ENCODE measurements around the gene JPH4. TPM values are rescaled to one million over a fixed set of nuclear protein-coding genes. Genes with fewer than 3 reads are reported as not detected.

Gene JPH4
- total RNA-seq, 1 experiment from 2014 or later, result not detected

- no TSS peak for BruUV-seq (replicated peaks)
- H3K4me1 ChIP-seq (ENCODE audit: insufficient read depth, low read length, poor library complexity, severe bottlenecking), result no peaks in the 10 kb centered on the region
- H3K27ac ChIP-seq (ENCODE audit: low read depth, low read length, poor library complexity, severe bottlenecking), result no peak overlapping the region
- intact Hi-C loops (cut with micrococcal nuclease; ENCODE audit: unreplicated experiment), result no loop called here
- no peak overlapping the region for H3K4me3 ChIP-seq (ENCODE audit: low read depth, low read length, poor library complexity, severe bottlenecking)
- no peaks in the 10 kb centered on the region for H3K36me3 ChIP-seq (ENCODE audit: insufficient read depth, low read length, poor library complexity, severe bottlenecking)
- no peak for TF ChIP-seq EZH2 (IDR thresholded peaks at IDR 0.05; ENCODE audit: borderline replicate concordance, low read depth, low read length, poor library complexity, severe bottlenecking)
- no peak for TF ChIP-seq CTCF (conservative IDR thresholded peaks at IDR 0.05; ENCODE audit: low read depth, low read length)
- DNase-seq (ENCODE audit: low spot score), result no peak
- ChIA-PET CTCF (no interaction called here), POLR2A (ENCODE audit: low non-redundant PET) (no interaction called here)
- H3K9me3 ChIP-seq (ENCODE audit: low read depth, low read length, poor library complexity, severe bottlenecking), result no peaks in the 10 kb centered on the region
- peaks cover 31% of the 10 kb centered on the region for H3K27me3 ChIP-seq (replicated peaks; ENCODE audit: insufficient read depth, low read depth, low read length, poor library complexity)
These were observed 39.9 kb upstream of the JPH4 start for GRCh38 chr14:23618415-23618988.

GRCh38 chr14:23617539-23617938 lies 38.9 kb upstream of the JPH4 start:
- Histone ChIP-seq H3K4me1 (ENCODE audit: insufficient read depth, low read length, poor library complexity, severe bottlenecking) (no peaks in the 10 kb centered on the region), H3K9me3 (ENCODE audit: low read depth, low read length, poor library complexity, severe bottlenecking) (no peaks in the 10 kb centered on the region), H3K27ac (ENCODE audit: low read depth, low read length, poor library complexity, severe bottlenecking) (no peak overlapping the region), H3K36me3 (ENCODE audit: insufficient read depth, low read length, poor library complexity, severe bottlenecking) (no peaks in the 10 kb centered on the region), H3K4me3 (ENCODE audit: low read depth, low read length, poor library complexity, severe bottlenecking) (no peak overlapping the region), H3K27me3 (replicated peaks; ENCODE audit: insufficient read depth, low read depth, low read length, poor library complexity) (peaks cover 41% of the 10 kb centered on the region)
- ChIA-PET CTCF (no interaction called here), POLR2A (ENCODE audit: low non-redundant PET) (no interaction called here)
- no TSS peak for BruUV-seq (replicated peaks)
- DNase-seq (ENCODE audit: low spot score), result no peak
- intact Hi-C loops (cut with micrococcal nuclease; ENCODE audit: unreplicated experiment), result no loop called here
- TF ChIP-seq EZH2 (IDR thresholded peaks at IDR 0.05; ENCODE audit: borderline replicate concordance, low read depth, low read length, poor library complexity, severe bottlenecking), result no peak

GRCh38 chr14:23615856-23616255 lies 37.3 kb upstream of the JPH4 start:
- peaks cover 55% of the 10 kb centered on the region for H3K27me3 ChIP-seq (replicated peaks; ENCODE audit: insufficient read depth, low read depth, low read length, poor library complexity)
- no peak overlapping the region for H3K27ac ChIP-seq (ENCODE audit: low read depth, low read length, poor library complexity, severe bottlenecking)
- no peaks in the 10 kb centered on the region for H3K9me3 ChIP-seq (ENCODE audit: low read depth, low read length, poor library complexity, severe bottlenecking)
- intact Hi-C loops (cut with micrococcal nuclease; ENCODE audit: unreplicated experiment), result no loop called here
- no peak overlapping the region for H3K4me3 ChIP-seq (ENCODE audit: low read depth, low read length, poor library complexity, severe bottlenecking)
- POLR2A ChIA-PET (ENCODE audit: low non-redundant PET), result no interaction called here
- BruUV-seq (replicated peaks), result no TSS peak
- no peaks in the 10 kb centered on the region for H3K4me1 ChIP-seq (ENCODE audit: insufficient read depth, low read length, poor library complexity, severe bottlenecking)
- H3K36me3 ChIP-seq (ENCODE audit: insufficient read depth, low read length, poor library complexity, severe bottlenecking), result no peaks in the 10 kb centered on the region
- TF ChIP-seq EZH2 (IDR thresholded peaks at IDR 0.05; ENCODE audit: borderline replicate concordance, low read depth, low read length, poor library complexity, severe bottlenecking), result no peak
- TF ChIP-seq CTCF (conservative IDR thresholded peaks at IDR 0.05; ENCODE audit: low read depth, low read length), result no peak
- no peak for DNase-seq (ENCODE audit: low spot score)
- CTCF ChIA-PET, result no interaction called here

- Histone ChIP-seq H3K27ac (ENCODE audit: low read depth, low read length, poor library complexity, severe bottlenecking) (no peak overlapping the region), H3K27me3 (replicated peaks; ENCODE audit: insufficient read depth, low read depth, low read length, poor library complexity) (peaks cover 49% of the 10 kb centered on the region), H3K9me3 (ENCODE audit: low read depth, low read length, poor library complexity, severe bottlenecking) (no peaks in the 10 kb centered on the region), H3K4me1 (ENCODE audit: insufficient read depth, low read length, poor library complexity, severe bottlenecking) (no peaks in the 10 kb centered on the region), H3K36me3 (ENCODE audit: insufficient read depth, low read length, poor library complexity, severe bottlenecking) (no peaks in the 10 kb centered on the region), H3K4me3 (ENCODE audit: low read depth, low read length, poor library complexity, severe bottlenecking) (no peak overlapping the region)
- intact Hi-C loops (cut with micrococcal nuclease; ENCODE audit: unreplicated experiment), result no loop called here
- CTCF ChIA-PET, result no interaction called here
- no peak for DNase-seq (ENCODE audit: low spot score)
- no peak for TF ChIP-seq CTCF (conservative IDR thresholded peaks at IDR 0.05; ENCODE audit: low read depth, low read length)
- no peak for TF ChIP-seq EZH2 (IDR thresholded peaks at IDR 0.05; ENCODE audit: borderline replicate concordance, low read depth, low read length, poor library complexity, severe bottlenecking)
- POLR2A ChIA-PET (ENCODE audit: low non-redundant PET), result no interaction called here
- no TSS peak for BruUV-seq (replicated peaks)
These were observed 35.8 kb upstream of the JPH4 start for GRCh38 chr14:23614395-23614828.

All from A673 (cell line).